Suprapubic skin (tissue), 4 donors: Measurements from ENCODE around the gene ZNF573.

Experiments
- CTCF ChIP-seq, 2 donors: fragments of 200-600 bp in 1 of 2; fragments of 450-650 bp in 1 of 2; sonication (generic) in 1 of 2; IDR thresholded peaks; one replicate each; pipeline ENCODE4 v1.5.1; 2016 to 2019; ENCODE audit warnings: antibody characterized with exemption in 2 of 2, mild to moderate bottlenecking in 1 of 2, moderate library complexity in 1 of 2
- POLR2A ChIP-seq, 2 donors: fragments of 450-650 bp; IDR thresholded peaks; one replicate each; pipeline ENCODE4 v1.6.1; 2017; ENCODE audit warnings: antibody characterized with exemption in 2 of 2, mild to moderate bottlenecking in 2 of 2, moderate library complexity in 2 of 2
- POLR2AphosphoS5 ChIP-seq, 3 donors: sonication (generic); formaldehyde crosslinking; IDR thresholded peaks; one replicate each; pipeline ENCODE4 v1.6.1; 2017; ENCODE audit warnings: antibody characterized with exemption in 3 of 3

GRCh38 chr19:37803249-37803840, 24.0 kb upstream of the ZNF573 start:
- TF ChIP-seq CTCF (IDR thresholded peaks at IDR 0.05): no peak
- no peak for TF ChIP-seq POLR2AphosphoS5 (IDR thresholded peaks at IDR 0.05)
- TF ChIP-seq POLR2A (IDR thresholded peaks at IDR 0.05): no peak
